GM21717 (cell line): ENCODE measurements around the gene COL28A1.
A peak's percentile ranks its signal among the peaks of the same experiment; 100 is the strongest.
"Not testable (repeated sequence)": the region's sequence is repeated elsewhere in the genome, so short reads cannot be mapped to it uniquely, and the experiment has no call there.

Experiments
- ATAC-seq: cut with Tn5 transposase; IDR thresholded peaks from one replicate; pipeline ENCODE4 v1.9.1; 2021; ENCODE audit warnings: mild to moderate bottlenecking, moderate library complexity; ENCODE audit not compliant: unreplicated experiment

Gene COL28A1

GRCh38 chr7:7476381-7476780 lies 59.3 kb downstream of the COL28A1 start:
- no peak for ATAC-seq

GRCh38 chr7:7475601-7476000 lies 60.1 kb downstream of the COL28A1 start:
- ATAC-seq: no peak

GRCh38 chr7:7474436-7474835 lies 61.2 kb downstream of the COL28A1 start:
- no peak for ATAC-seq

GRCh38 chr7:7464991-7465765 lies 70.5 kb downstream of the COL28A1 start:
- ATAC-seq: not testable (repeated sequence)

- ATAC-seq: no peak
These were observed 81.7 kb downstream of the COL28A1 start for GRCh38 chr7:7454000-7454399.

- no peak for ATAC-seq
These were observed 83.0 kb downstream of the COL28A1 start for GRCh38 chr7:7452652-7453051.

- ATAC-seq: no peak
These were observed 83.6 kb downstream of the COL28A1 start for GRCh38 chr7:7452119-7452518.

- no peak for ATAC-seq
These were observed 86.6 kb downstream of the COL28A1 start for GRCh38 chr7:7449055-7449454.

GRCh38 chr7:7446616-7447015 lies 89.1 kb downstream of the COL28A1 start:
- ATAC-seq: no peak

GRCh38 chr7:7443806-7444350 lies 91.8 kb downstream of the COL28A1 start:
- ATAC-seq: no peak

- ATAC-seq: no peak
These were observed 96.1 kb downstream of the COL28A1 start for GRCh38 chr7:7439564-7439963.

GRCh38 chr7:7438851-7439250 lies 96.8 kb downstream of the COL28A1 start:
- no peak for ATAC-seq

- no peak for ATAC-seq
These were observed 99.7 kb downstream of the COL28A1 start for GRCh38 chr7:7435978-7436377.

- ATAC-seq: no peak
These were observed 101.3 kb downstream of the COL28A1 start for GRCh38 chr7:7434329-7434728.

GRCh38 chr7:7433811-7434210 lies 101.9 kb downstream of the COL28A1 start:
- no peak for ATAC-seq

GRCh38 chr7:7432979-7433378 lies 102.7 kb downstream of the COL28A1 start:
- ATAC-seq: no peak

GRCh38 chr7:7428806-7429205 lies 106.9 kb downstream of the COL28A1 start:
- ATAC-seq: no peak

GRCh38 chr7:7427363-7427762 lies 108.3 kb downstream of the COL28A1 start:
- no peak for ATAC-seq

GRCh38 chr7:7426676-7427075 lies 109.0 kb downstream of the COL28A1 start:
- no peak for ATAC-seq

GRCh38 chr7:7425321-7425720 lies 110.4 kb downstream of the COL28A1 start:
- ATAC-seq: no peak

GRCh38 chr7:7424151-7424873 lies 111.4 kb downstream of the COL28A1 start:
- ATAC-seq: peak; percentile 86

GRCh38 chr7:7422641-7423040 lies 113.0 kb downstream of the COL28A1 start:
- ATAC-seq: no peak
